Thyroid gland (tissue), 4 donors: ENCODE data around the gene PRPF6. TPM values are rescaled to one million over a fixed set of nuclear protein-coding genes. Genes with fewer than 3 reads are reported as not detected.
"Not testable (repeated sequence)": the region's sequence is repeated elsewhere in the genome, so short reads cannot be mapped to it uniquely, and the experiment has no call there.

Experiments used
- DNase-seq, 2 donors: peaks; one replicate each; pipeline ENCODE4 v3.0.0-alpha.2; 2019
- H3K27ac ChIP-seq, 3 donors: fragments of 200-600 bp; sonication (generic); 1 replicate in 2 of 3; 2 replicates in 1 of 3; pipeline ENCODE4 v1.5.1; 2016 to 2019; ENCODE audit warnings: mild to moderate bottlenecking in 1 of 3, moderate library complexity in 1 of 3
- H3K27me3 ChIP-seq: fragments of 200-600 bp; sonication (generic); one replicate; pipeline ENCODE4 v1.5.1; 2019
- H3K36me3 ChIP-seq, 2 donors: fragments of 200-600 bp; sonication (generic); one replicate each; pipeline ENCODE4 v1.5.1; 2016 to 2019
- H3K4me1 ChIP-seq, 2 donors: fragments of 200-600 bp; sonication (generic); one replicate each; pipeline ENCODE4 v1.5.1; 2017 to 2019
- H3K4me3 ChIP-seq, 3 donors: fragments of 200-600 bp; sonication (generic); replicated peaks in 1 of 3; 1 replicate in 2 of 3; 2 replicates in 1 of 3; pipeline ENCODE4 v1.5.1; 2016; ENCODE audit warnings: mild to moderate bottlenecking in 1 of 3
- H3K9me3 ChIP-seq: fragments of 200-600 bp; sonication (generic); one replicate; pipeline ENCODE4 v1.5.1; 2017
- CTCF ChIP-seq, 6 experiments: fragments of 200-600 bp in 3 of 6; fragments of 450-650 bp in 3 of 6; sonication (generic) in 3 of 6; IDR thresholded peaks; one replicate each; pipeline ENCODE4 v1.5.1; 2016 to 2019; ENCODE audit warnings: antibody characterized with exemption in 6 of 6, mild to moderate bottlenecking in 2 of 6, inconsistent platforms in 1 of 6, moderate library complexity in 1 of 6
- POLR2A ChIP-seq, 2 donors: fragments of 450-650 bp; IDR thresholded peaks; one replicate each; pipeline ENCODE4 v1.6.1; 2017; ENCODE audit warnings: antibody characterized with exemption in 2 of 2, mild to moderate bottlenecking in 2 of 2, moderate library complexity in 1 of 2
- WGBS, 2 donors: methylation state at CpG; one replicate each; pipeline ENCODE4 v1.1.5; 2017; 5-methylcytosine and 5-hydroxymethylcytosine counted together
- intact Hi-C: fragments of 100-400 bp; cut with DNase I; formaldehyde crosslinking; loops from one replicate; pipeline ENCODE4 v1.15.1; 2023
- total RNA-seq, 4 donors: library from RNA; depleted of rRNA; stranded (reverse); fragments of >200 nt; gene quantifications; one replicate each; pipeline ENCODE4 v1.2.3, GENCODE V29; 2016

The PRPF6 gene
- total RNA-seq, 4 donors from 2014 or later, result 62.8 to 76.2 (median 70.1) TPM

- Histone ChIP-seq H3K9me3 (no peaks in the 10 kb centered on the region), H3K4me3 (no peak overlapping the region), H3K27ac (no peak overlapping the region), H3K27me3 (no peaks in the 10 kb centered on the region), H3K4me1 (peaks cover 15 to 36% of the 10 kb centered on the region in 2 donors), H3K36me3 (peaks cover 21 to 26% of the 10 kb centered on the region in 2 donors)
- intact Hi-C loops, result no loop called here
- no peak for DNase-seq
- TF ChIP-seq CTCF (IDR thresholded peaks at IDR 0.05) (no peak), POLR2A (IDR thresholded peaks at IDR 0.05) (no peak)
- WGBS, 2 donors, result 63 to 73% methylated on average over 9 to 11 of the region's 13 CpGs
Measured at GRCh38 chr20:63957690-63958441, 23.1 kb upstream of the PRPF6 start.

GRCh38 chr20:63958471-63958870 lies 22.5 kb upstream of the PRPF6 start:
- Histone ChIP-seq H3K4me1 (peaks cover 15 to 34% of the 10 kb centered on the region in 2 donors), H3K4me3 (no peak overlapping the region), H3K27ac (no peak overlapping the region), H3K27me3 (no peaks in the 10 kb centered on the region), H3K9me3 (no peaks in the 10 kb centered on the region), H3K36me3 (peaks cover 27 to 30% of the 10 kb centered on the region in 2 donors)
- intact Hi-C loops, result no loop called here
- no peak for TF ChIP-seq POLR2A (IDR thresholded peaks at IDR 0.05)
- DNase-seq, result no peak
- 77% methylated on average over 4 of the region's 4 CpGs; no CpG with 5 or more reads in 1 of the 2 donors for WGBS, 2 donors

GRCh38 chr20:63958964-63959698 lies 21.8 kb upstream of the PRPF6 start:
- 91 to 98% methylated on average over 4 to 5 of the region's 10 CpGs for WGBS, 2 donors
- intact Hi-C loops, result no loop called here
- Histone ChIP-seq H3K9me3 (no peaks in the 10 kb centered on the region), H3K27ac (no peak overlapping the region), H3K36me3 (peaks cover 33 to 36% of the 10 kb centered on the region in 2 donors), H3K4me3 (no peak overlapping the region), H3K4me1 (peaks cover 15 to 27% of the 10 kb centered on the region in 2 donors), H3K27me3 (no peaks in the 10 kb centered on the region)
- DNase-seq, result no peak
- TF ChIP-seq POLR2A (IDR thresholded peaks at IDR 0.05) (no peak), CTCF (IDR thresholded peaks at IDR 0.05) (no peak)

- TF ChIP-seq POLR2A (IDR thresholded peaks at IDR 0.05) (no peak), CTCF (IDR thresholded peaks at IDR 0.05) (no peak)
- WGBS, 2 donors, result 92 to 94% methylated on average over 16 to 17 of the region's 17 CpGs
Measured at GRCh38 chr20:63959699-63960075, 21.2 kb upstream of the PRPF6 start.

GRCh38 chr20:63960654-63961621 lies 20.0 kb upstream of the PRPF6 start:
- peaks cover 6 to 15% of the 10 kb centered on the region in 2 donors for H3K4me1 ChIP-seq
- H3K27me3 ChIP-seq, H3K4me3 ChIP-seq, intact Hi-C loops, DNase-seq, H3K9me3 ChIP-seq, H3K27ac ChIP-seq: not testable (repeated sequence)
- H3K36me3 ChIP-seq, result peaks cover 38 to 39% of the 10 kb centered on the region in 2 donors
- 86 to 100% methylated on average over 2 to 6 of the region's 15 CpGs for WGBS, 2 donors

More at GRCh38 chr20:63959699-63960075, 21.2 kb upstream of the PRPF6 start:
- Histone ChIP-seq H3K4me3 (no peak overlapping the region), H3K4me1 (peaks cover 14 to 22% of the 10 kb centered on the region in 2 donors), H3K27me3 (no peaks in the 10 kb centered on the region), H3K27ac (no peak overlapping the region), H3K36me3 (peaks cover 38 to 39% of the 10 kb centered on the region in 2 donors), H3K9me3 (no peaks in the 10 kb centered on the region)
- no peak for DNase-seq
- intact Hi-C loops, result no loop called here
